HG03066 (cell line): ENCODE results near the gene VPS35L.

Experiments used
- ATAC-seq: cut with Tn5 transposase; IDR thresholded peaks from one replicate; pipeline ENCODE4 v1.9.1; 2021; ENCODE audit warnings: low read depth; ENCODE audit not compliant: unreplicated experiment

VPS35L gene

DNA sequence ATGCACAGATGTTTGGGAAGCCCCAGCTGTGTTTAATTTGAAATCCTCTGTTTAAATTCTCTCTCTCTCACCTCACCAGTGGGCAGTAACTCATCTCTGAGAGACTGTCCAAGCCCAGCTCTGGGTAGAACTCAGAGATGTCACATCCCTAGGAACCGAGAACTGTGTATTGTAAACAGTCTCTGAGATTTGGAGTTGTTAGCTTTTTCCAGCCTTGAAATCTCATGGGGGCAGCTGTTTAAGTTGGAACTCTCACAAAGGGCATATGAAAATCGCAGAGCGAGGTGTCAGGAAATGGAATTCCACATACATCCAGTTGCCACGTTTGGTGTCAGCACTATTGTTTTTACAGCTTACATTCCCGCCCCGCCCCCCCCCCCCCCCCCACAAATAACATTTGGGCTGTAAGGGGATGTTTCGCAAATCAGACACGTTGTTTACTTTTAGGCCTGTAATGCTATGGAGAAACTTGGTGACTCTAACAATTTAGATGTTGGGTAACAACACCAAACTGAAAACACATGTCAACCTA is 34.3 kb downstream of the VPS35L start:
- no peak for ATAC-seq

DNA sequence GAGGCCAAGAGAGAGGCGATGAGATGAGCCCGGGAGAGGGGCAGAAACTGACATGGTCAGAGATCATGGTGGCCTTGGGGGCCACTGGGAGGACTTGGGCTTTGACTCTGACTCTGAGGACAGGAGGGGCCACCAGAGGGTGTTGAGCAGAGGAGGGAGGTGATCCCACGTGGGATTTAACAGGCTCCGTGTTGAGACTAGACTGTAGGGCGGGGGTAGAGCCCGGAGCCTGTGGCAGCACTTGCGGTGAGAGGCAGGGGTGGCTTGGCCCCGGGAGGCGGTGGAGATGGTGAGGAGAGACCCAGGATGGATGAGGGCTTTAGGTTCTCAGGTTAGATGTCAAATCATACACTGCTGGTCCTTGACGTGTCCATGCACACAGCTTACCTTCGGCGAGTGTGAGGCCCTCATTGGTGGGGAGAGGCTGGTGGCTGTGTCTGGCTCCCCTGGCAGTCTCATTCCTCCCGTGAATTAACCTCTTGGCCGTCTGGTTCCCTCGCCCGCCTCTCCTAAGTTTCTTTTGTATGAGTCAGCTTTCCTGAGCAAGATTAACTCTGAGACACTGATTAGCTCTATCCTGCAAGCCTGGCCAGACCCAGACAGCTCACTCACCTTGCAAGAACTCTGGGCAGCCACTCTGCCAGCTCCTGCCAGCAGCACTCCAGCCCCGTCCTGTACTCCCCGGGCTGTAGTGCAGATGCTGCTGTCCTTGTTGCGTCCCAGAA is 39.7 kb downstream of the VPS35L start:
- ATAC-seq: no peak

GRCh38 chr16:19598805-19599510 is 43.5 kb downstream of the VPS35L start:
- no peak for ATAC-seq

- no peak for ATAC-seq
Measured at GRCh38 chr16:19599968-19600716, 44.6 kb downstream of the VPS35L start.

DNA sequence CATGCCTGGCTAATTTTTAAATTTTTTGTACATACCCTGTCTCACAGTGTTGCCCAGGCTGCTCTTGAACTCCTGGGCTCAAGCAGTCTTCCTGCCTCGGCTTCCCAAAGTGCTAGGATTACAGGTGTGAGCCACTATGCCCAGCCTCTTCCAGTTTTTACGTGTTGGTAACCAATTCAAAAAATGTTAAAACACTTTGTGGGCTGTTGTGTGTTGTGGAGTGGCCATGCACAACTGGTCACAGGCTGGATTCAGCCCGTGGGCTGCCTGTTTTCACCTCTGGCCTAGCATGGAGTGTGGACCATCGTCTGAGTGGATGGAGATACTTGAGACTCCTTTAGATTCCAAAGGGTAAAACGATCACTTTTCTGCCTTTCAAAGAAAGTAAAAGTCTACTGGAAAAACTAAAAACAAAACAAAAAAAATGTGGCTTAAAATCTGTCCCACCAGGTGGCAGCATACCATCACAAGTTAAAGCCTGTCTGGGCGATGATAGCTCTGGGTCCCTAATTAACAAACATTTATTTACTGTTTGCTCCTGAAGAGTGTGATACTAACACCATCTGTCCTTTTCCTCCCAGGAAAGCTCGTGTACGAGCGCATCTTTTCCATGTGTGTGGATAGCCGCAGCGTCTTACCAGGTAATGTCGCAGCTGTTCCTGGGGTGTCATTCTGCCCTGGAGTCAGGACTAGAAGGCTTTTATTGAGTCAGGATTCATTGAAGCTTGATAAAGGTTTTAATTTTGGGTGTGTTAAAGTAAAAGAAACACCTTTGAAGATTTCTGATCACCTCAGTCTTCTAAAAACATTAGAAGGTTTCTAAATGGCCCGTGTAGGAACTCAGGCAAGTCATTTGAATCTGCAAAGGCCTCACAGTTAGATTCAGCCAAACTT is 45.8 kb downstream of the VPS35L start:
- no peak for ATAC-seq

- no peak for ATAC-seq
Measured at GRCh38 chr16:19604911-19605310, 49.4 kb downstream of the VPS35L start.

DNA sequence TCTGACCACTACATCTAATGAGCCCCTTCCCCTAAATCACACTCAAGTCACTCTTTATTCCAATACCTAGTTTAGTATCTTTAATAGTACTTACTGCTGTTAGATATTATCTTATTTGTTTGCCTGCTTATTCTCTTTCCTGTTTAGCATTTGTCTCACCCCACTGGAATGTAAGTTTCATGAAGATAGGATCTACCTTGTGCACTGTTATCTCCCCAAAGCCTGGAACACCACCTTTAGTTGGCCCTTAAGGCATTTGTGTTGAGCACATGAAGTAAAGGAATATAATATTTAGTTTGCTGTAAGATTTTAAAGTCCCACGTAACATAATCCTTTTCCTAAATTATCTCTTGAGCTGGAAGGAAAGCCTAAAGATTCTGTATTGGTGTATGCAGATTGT is 50.2 kb downstream of the VPS35L start:
- no peak for ATAC-seq

DNA sequence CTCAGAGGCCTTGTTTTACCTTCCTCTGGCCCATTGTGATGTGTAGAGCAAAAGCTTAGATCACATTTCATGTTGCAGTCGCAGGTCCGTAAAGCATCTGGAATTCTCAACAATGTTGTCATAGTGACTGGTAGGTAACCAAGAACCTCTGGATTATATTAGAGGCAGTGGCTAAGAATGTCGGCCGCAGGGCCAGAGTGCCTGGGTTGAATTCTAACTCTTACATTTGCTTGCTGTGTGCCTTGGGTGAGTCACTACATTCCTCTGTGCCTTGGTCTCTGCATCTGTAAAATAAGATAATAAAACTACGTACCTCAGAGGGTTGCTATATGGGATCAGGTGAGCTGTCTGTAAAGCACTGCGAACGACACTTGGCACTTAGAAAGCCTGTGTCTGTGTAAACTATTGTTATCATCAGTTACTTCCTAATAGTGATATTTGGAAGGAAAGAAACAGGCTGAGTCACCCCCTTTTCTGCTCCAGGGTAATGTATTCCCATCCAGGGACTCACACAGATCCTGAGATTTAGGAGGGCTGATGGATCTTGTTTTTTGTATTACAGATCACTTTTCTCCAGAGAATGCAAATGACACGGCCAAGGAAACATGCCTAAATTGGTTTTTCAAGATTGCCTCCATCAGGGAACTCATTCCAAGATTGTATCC is 52.2 kb downstream of the VPS35L start:
- no peak for ATAC-seq

DNA sequence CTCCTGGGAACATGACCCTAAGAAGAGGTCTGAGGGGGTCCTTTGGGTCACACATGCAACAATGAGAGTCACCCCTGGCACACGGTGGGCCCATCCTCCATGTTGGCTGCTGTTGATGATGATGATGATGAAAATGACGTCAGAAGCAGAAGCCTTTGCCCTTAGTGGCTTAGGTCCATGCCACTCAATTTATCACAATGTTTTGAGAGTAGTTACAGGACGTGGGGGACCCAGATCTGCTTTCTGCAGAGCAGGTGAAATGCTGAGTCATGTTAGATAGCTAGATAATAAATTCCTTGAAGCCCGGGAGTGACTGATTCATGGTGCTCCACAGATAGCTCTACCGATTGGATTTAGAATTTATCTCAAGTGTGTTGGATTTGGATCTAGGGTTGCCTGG is 53.9 kb downstream of the VPS35L start:
- ATAC-seq: no peak

DNA sequence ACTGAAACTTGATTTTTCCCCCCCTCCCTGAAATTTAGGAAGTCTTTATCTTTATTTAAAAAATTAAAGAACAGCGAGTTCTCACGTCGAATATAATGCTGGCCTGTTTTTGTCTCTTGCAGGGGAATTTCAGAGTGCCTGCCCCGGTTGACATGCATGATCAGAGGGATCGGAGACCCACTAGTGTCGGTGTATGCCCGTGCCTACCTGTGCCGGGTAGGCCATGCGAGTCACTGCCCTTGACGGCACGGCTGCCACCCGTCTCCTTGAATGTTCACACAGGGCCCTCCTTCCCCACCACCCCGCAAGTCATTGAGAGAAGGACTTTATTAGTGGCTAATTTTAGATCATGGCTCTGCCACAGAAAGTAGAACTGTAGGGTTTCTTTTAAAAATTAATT is 54.7 kb downstream of the VPS35L start:
- no peak for ATAC-seq

DNA sequence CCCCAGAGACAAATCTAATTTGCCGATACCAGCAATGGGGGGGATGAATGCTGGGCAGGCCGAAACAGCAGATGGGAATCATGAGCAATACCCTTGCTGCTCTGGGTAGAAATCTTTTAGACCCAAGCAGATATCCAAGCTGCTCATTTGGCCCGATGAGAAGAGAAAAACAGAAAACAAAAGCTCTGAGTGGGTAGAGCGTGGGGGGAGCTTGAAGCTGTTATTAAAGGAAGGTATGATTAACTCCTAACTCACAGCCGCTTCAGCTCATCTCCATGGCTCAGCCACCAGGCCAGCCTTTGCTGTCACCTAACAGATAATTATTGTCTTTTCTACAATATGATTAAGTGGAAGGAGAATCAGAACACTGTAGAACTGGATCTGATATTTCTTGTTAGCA is 58.3 kb downstream of the VPS35L start:
- no peak for ATAC-seq

DNA sequence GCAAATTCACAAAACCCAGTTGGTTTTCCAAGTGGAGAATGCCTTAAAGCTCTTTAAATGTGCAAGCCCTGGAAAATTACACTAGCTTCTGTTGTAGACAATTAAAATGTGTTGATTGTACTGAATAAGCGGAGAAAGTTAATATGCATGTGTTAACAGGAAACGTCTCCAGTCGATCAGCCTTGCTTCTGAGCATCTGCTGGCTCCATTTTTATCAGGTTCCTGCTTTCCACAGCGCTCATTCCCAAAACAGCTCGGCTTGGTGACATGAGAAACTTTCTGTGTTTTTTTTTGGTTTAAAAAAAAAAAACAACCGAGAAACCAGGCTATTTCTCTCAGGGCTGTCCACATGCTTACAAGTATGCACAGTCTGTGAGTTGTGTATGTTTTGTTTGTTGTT is 60.7 kb downstream of the VPS35L start:
- ATAC-seq: no peak

GRCh38 chr16:19618876-19619275 is 63.4 kb downstream of the VPS35L start:
- ATAC-seq: no peak

GRCh38 chr16:19621445-19621844 is 65.9 kb downstream of the VPS35L start:
- ATAC-seq: no peak

DNA sequence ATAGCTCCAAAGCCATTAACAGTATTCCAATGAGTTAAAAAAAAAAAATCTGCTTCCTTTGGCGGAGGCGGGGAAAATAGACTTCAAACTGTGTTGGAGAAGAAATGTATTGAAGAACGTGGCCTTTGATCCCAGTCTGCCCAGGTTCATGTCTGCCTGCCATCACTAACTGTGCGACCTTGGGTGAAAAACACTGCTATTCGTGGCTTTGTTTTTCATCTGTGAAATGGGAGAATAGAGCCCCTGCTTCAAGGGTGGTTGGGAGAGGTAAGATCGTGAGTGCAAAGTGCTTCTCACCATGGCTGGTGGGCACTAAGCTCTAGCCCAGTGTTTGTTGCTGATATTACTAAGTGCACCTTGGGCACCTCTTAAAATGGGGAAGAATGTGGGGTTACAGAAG is 69.5 kb downstream of the VPS35L start:
- ATAC-seq: no peak

GRCh38 chr16:19636436-19637267 is 81.1 kb downstream of the VPS35L start:
- no peak for ATAC-seq

DNA sequence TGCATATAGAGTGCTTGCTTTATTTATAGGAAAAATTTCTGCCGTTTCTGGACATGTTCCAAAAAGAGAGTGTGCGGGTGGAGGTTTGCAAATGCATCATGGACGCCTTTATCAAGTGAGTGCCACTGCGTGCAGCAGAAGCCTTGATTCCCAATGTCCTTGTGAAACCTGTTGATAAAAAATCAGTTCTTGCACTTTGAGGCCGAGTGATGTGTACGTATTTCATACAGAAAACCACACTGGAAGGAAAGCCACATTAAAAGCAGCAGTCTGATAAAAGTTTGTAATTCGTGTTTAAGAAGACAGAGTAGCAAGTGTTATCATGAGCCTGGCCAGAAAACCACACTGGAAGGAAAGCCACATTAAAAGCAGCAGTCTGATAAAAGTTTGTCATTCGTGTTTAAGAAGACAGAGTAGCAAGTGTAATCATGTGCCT is 84.5 kb downstream of the VPS35L start:
- no peak for ATAC-seq

DNA sequence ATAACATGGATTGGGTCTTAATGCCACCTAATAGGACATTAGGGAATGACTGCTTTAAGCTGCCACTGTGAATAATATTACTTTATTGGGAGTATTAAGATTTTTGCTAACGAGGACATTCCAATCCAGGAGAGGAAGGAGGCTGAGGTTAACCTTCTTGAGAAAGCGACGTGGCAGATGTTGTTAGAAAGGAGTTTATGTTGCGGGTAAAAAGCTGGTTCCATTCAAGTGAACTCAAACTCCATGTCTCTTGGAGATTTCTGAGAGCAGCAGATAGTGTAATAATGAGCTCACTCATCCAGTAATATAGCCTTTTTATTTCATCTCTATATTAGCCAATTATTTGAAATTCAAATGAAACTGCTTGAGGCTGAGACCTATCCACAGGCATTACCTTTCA is 87.0 kb downstream of the VPS35L start:
- ATAC-seq: no peak

GRCh38 chr16:19644877-19645276 is 89.4 kb downstream of the VPS35L start:
- no peak for ATAC-seq
